WTC11 (cell line): ENCODE results near the gene GABRR3.
A peak's percentile ranks its signal among the peaks of the same experiment; 100 is the strongest.

Source experiments
- ARID4B ChIP-seq: sonication (generic); formaldehyde crosslinking; IDR thresholded peaks from 2 replicates; pipeline ENCODE4 v1.8.0; 2023; ENCODE audit warnings: missing genetic modification reagents, mild to moderate bottlenecking, borderline replicate concordance
- E2F4 ChIP-seq: sonication (generic); formaldehyde crosslinking; IDR thresholded peaks from 2 replicates; pipeline ENCODE4 v1.8.1; 2022; ENCODE audit warnings: low read depth, mild to moderate bottlenecking, moderate library complexity, missing genetic modification reagents, borderline replicate concordance
- IRF1 ChIP-seq: sonication (generic); formaldehyde crosslinking; IDR thresholded peaks from 2 replicates; pipeline ENCODE4 v1.8.0; 2023; ENCODE audit warnings: missing genetic modification reagents
- KAT7 ChIP-seq: sonication (generic); formaldehyde crosslinking; IDR thresholded peaks from 2 replicates; pipeline ENCODE4 v1.8.1; 2023; ENCODE audit warnings: missing genetic modification reagents, mild to moderate bottlenecking, borderline replicate concordance
- RELA ChIP-seq: sonication (generic); formaldehyde crosslinking; IDR thresholded peaks from 2 replicates; pipeline ENCODE4 v1.8.1; 2022; ENCODE audit warnings: missing genetic modification reagents, mild to moderate bottlenecking, borderline replicate concordance
- RORB ChIP-seq: fragments of 250-450 bp; sonication (Bioruptor Pico); IDR thresholded peaks from 2 replicates; pipeline ENCODE4 v1.9.0; 2021; ENCODE audit warnings: mild to moderate bottlenecking
- SP1 ChIP-seq: sonication (generic); formaldehyde crosslinking; conservative IDR thresholded peaks from 2 replicates; pipeline ENCODE4 v1.8.1; 2022; ENCODE audit warnings: missing genetic modification reagents
- ZNF121 ChIP-seq: sonication (generic); formaldehyde crosslinking; IDR thresholded peaks from 2 replicates; pipeline ENCODE4 v1.8.0; 2023; ENCODE audit warnings: missing genetic modification reagents
- ZNF138 ChIP-seq: sonication (generic); formaldehyde crosslinking; conservative IDR thresholded peaks from 2 replicates; pipeline ENCODE4 v1.8.1; 2022; ENCODE audit warnings: mild to moderate bottlenecking, moderate library complexity, missing genetic modification reagents
- TF ChIP-seq, protein P1 (sequence below): fragments of 200-600 bp; IDR thresholded peaks from 2 replicates; pipeline ENCODE4 v1.8.0; 2022; ENCODE audit warnings: antibody characterized with exemption

GRCh38 chr3:98068824-98069223 is 33.7 kb upstream of the GABRR3 start:
- no peak for TF ChIP-seq KAT7 (CRISPR knock-in tag)
- TF ChIP-seq, protein P1, sequence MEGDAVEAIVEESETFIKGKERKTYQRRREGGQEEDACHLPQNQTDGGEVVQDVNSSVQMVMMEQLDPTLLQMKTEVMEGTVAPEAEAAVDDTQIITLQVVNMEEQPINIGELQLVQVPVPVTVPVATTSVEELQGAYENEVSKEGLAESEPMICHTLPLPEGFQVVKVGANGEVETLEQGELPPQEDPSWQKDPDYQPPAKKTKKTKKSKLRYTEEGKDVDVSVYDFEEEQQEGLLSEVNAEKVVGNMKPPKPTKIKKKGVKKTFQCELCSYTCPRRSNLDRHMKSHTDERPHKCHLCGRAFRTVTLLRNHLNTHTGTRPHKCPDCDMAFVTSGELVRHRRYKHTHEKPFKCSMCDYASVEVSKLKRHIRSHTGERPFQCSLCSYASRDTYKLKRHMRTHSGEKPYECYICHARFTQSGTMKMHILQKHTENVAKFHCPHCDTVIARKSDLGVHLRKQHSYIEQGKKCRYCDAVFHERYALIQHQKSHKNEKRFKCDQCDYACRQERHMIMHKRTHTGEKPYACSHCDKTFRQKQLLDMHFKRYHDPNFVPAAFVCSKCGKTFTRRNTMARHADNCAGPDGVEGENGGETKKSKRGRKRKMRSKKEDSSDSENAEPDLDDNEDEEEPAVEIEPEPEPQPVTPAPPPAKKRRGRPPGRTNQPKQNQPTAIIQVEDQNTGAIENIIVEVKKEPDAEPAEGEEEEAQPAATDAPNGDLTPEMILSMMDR, result peak; percentile 44; the same call in 1 of the 2 replicates
- no peak for TF ChIP-seq SP1 (CRISPR knock-in tag)
- no peak for TF ChIP-seq E2F4
- TF ChIP-seq ARID4B (CRISPR knock-in tag), result no peak
- TF ChIP-seq ZNF138 (CRISPR knock-in tag), result no peak
- no peak for TF ChIP-seq ZNF121 (CRISPR knock-in tag)
- no peak for TF ChIP-seq IRF1
- no peak for TF ChIP-seq RELA (CRISPR knock-in tag)
- no peak for TF ChIP-seq RORB (CRISPR knock-in tag)
